Activated CD8-positive, alpha-beta memory T cell treated with anti-CD3 and anti-CD28 coated beads for 4 hours (primary cell): Measurements from ENCODE around the gene ZNF629.

Experiments
- DNase-seq, 2 donors: peaks; one replicate each; pipeline ENCODE4 v3.0.0-alpha.2; 2020; ENCODE audit warnings: low read depth in 2 of 2

The ZNF629 gene

DNA sequence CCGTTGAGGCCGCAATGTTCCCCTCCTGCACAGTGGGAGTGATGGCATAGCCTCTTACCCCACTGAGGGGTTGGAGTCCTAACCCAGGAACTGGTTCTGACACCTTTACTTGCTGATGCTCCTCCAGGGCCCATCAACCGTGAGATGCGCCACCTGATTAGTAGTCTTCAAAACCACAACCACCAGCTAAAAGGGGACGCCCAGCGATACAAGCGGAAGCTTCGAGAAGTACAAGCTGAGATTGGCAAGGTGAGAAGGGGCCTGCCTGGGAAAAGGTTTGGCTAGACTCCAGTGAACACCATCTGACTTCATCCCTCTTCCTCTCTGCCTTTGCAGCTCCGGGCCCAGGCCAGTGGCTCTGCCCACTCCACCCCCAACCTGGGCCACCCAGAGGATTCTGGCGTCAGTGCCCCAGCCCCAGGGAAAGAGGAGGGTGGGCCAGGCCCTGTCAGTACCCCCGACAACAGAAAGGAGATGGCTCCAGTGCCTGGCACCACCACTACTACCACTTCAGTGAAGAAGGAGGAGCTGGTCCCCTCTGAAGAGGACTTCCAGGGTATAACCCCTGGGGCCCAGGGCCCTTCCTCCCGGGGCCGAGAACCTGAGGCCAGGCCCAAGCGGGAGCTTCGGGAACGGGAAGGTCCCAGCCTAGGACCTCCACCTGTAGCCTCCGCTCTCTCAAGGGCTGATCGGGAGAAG, 19.1 kb downstream of the ZNF629 start:
- no peak for DNase-seq

GRCh38 chr16:30766933-30767284, 20.1 kb downstream of the ZNF629 start:
- DNase-seq = no peak

DNA sequence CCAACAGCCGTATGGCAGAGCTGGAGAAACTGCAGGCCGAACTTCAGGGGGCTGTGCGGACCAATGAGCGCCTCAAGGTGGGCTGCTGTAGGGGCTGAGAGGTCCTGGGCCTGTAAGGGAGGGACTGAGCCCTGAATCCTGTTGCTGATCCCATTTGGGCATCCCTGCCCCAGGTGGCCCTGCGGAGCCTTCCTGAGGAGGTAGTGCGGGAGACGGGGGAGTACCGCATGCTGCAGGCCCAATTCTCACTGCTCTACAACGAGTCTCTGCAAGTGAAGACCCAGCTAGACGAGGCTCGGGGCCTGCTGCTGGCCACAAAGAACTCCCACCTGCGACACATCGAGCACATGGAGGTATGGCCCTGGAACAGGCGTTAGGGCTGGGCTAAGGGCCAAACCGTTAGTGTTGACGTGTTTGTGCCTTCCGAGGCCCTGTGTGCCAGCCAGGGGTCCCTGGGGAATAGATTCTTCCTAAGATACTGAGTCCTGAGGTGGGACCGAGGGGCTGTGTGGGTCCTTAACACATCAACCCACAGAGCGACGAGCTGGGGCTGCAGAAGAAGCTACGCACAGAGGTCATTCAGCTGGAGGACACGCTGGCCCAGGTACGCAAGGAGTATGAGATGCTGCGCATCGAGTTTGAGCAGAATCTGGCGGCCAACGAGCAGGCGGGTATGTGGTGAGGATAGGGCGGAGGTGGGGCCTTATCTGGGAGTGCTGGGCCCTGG, 20.6 kb downstream of the ZNF629 start:
- DNase-seq = no peak

GRCh38 chr16:30764816-30765465, 22.1 kb downstream of the ZNF629 start:
- DNase-seq = no peak

GRCh38 chr16:30764086-30764485, 22.9 kb downstream of the ZNF629 start:
- no peak for DNase-seq

DNA sequence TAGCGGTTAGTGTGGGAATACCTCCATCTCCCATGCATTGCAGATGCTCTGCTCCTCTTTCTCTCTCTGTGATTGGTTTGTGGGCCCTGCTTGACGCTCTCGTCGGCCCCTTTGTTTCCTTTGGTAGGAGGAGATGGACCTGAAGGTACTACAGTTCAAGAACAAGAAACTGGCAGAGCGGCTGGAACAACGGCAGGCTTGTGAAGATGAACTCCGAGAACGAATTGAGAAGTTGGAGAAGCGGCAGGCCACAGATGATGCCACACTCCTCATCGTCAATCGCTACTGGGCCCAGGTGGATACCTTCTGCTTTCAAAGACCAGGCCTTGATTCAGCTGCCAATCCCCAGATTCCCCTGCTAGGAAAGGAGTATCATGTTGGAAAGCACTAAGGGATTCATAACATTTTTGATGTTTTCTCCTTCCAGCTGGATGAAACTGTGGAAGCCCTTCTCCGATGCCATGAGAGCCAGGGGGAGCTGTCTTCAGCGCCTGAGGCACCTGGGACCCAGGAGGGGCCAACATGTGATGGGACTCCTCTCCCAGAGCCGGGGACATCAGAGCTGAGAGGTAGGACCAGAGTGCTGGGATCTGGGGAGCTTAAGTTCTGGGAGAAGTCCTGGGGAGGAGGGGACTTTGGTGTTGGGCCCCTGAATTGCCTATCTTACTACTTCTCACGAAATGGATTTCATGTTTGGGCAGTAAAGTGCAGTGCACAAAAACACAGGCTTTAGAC, 23.8 kb downstream of the ZNF629 start:
- no peak for DNase-seq

DNA sequence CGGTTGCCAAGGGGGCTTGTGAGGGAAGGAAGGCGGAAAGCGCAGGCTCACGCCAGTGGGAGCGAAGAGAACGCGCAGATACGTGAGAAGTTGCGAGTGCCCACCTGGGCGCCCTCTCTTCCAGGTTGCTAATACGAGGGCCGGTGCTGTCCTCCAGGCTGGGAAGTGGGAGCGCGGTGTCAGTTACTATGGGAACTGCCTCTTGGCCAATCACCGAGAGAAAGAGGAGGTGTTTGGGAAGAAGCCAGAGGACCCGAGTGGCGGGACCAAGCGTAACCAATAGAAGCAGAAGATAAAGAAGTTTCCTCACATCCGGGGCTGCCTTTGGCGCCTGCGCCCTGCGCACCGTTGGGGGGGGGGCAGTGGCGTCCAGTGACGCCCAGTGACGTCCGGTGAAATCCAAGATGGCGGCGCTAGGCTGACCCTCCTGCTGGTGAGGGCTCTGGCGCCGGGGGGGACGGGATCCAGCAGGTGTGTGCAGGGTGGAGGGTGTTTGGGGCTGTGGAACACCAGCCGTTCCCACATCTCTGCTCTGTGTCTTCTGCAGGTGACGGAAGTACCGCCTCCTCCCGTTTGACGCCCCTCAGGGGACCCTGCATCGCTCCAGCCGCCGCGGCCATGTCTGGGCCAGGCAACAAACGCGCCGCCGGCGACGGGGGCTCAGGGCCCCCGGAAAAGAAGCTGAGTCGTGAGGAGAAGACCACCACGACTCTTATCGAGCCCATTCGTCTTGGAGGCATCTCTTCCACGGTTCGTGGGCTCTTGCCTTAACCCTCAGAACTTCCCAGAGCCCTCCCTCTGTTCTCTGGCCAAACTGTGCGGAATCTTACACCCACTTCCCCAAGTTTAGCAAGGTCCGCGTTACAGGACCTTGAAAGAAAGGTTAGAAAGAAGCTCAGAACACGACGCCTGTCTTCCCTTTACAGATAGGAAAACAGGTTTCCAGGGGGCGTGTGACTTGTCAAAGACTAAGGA, 24.8 kb downstream of the ZNF629 start, which contains the start of the genes CFAP119 and RNF40:
Gene CFAP119 (minus strand): TSS at position 135 of the 975 bp plus-strand sequence. CDS start 314 bp downstream, outside the sequence.
Gene RNF40 (plus strand): TSS at position 395 of the 975 bp plus-strand sequence. CDS start 224 bp downstream, at position 619.
- peak; percentile 82 to 83 for DNase-seq

- no peak for DNase-seq
These were observed 25.5 kb downstream of the ZNF629 start for GRCh38 chr16:30761427-30761927.

DNA sequence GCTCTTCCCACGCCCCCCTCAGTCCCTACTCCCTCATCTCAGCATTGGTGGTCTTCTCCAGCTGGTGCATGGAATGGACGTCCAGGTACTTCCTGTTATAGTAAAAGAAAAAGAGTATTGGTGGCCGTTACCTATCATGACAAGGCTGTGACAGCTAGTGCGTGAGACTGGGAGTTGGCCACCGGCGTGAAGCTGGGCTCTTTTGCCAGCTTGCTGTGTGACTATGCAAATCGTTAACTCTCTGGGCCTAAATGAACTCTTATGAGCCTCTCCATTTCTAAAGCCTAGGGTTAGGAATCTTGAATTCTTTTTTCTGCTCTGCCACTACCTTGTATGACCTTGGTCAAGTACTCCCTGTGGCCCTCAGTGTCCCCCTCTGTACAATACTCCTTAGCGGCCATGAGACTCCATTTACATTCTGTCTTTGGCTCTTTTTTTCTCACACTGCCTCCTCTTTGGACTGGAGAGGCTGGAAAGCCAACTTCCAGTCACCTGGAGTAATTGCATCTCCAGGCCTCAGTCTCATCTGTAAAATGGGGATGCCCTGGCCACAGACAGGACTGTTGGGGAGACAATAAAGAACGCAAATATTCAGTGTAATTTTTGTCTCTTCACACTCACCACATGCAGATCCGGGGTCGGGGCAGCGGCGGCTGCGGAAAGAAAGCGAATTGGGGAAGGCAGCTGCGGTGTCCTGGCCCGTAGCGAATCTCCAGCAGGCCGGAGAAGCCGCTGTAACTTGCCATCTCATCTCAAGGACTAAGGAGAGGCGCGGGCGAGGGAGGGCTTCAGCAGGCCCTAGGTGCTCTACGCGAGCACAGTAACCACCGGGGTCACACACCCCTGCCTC, 26.2 kb downstream of the ZNF629 start:
- no peak for DNase-seq

GRCh38 chr16:30760001-30760559, 26.9 kb downstream of the ZNF629 start:
- DNase-seq = no peak

GRCh38 chr16:30758988-30759491, 28.0 kb downstream of the ZNF629 start:
- DNase-seq = no peak

- no peak for DNase-seq
These were observed 29.7 kb downstream of the ZNF629 start for GRCh38 chr16:30757316-30757715.

- DNase-seq = no peak
These were observed 30.3 kb downstream of the ZNF629 start for GRCh38 chr16:30756781-30757100.

GRCh38 chr16:30755955-30756780, 30.8 kb downstream of the ZNF629 start:
- DNase-seq = no peak

DNA sequence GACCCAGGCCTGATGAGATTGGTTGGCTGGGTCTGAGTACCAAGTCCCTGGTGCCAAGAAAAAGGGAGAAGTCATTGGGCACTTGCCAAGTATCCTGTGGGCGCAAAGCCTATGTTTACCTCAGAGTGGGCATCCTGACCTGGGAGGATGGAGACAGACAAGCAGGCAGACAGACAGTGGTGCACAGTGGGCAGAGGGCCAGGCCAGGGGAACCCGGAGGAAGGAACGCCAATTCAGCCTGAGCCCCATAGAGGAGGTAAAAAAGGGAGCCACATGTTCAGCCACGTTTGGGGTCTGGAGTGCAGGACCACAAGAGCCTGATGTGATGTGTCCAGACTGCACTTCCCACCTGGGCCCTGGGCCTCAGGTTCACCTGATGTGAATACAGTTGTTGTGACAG, 33.4 kb downstream of the ZNF629 start:
- DNase-seq = no peak

DNA sequence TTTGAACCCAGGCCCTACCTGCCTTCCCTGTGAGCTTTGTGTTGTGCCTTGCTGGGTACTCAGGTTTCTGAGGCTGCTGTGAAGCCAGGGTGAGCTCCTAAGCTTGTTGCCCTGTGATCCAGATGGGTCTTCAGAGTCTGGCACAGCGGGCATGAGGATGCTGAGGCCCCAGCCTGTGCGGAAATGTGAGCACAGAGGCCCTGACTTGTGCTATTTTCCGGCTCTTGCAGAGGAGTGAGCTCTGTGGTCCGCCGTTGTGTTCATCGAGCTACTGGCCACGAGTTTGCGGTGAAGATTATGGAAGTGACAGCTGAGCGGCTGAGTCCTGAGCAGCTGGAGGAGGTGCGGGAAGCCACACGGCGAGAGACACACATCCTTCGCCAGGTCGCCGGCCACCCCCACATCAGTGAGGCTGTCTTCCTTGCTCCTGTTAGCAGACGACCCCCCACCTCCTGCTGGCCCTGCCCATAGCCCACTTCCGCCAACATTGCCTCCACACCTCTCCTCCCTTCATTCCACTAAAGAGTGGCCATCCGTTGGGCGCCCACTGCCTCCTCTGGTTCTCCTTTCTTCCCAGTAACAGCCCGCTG, 36.0 kb downstream of the ZNF629 start:
- DNase-seq = no peak

DNA sequence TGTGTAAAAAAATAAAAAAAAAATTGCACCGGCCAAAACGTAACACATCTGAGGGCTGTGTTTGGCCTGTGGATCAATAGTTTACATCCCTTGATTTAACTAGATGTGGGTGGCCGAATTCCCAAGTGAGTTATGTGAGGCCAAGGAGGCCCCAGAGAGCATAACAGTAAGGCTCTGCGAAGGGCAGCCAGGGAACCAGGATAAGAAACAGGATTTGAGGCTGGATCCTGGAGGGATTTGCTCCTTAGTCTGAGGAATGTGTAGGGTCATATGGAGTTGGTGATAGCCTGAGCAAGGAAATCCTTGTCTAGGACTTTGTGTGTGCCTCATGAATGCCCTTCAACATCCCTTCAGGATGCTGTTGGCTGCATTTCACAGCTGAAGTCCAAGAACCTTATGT, 36.8 kb downstream of the ZNF629 start:
- DNase-seq = no peak
